Caco-2 (cell line): ENCODE measurements around the gene SRBD1. TPM values are rescaled to one million over a fixed set of nuclear protein-coding genes. Genes with fewer than 3 reads are reported as not detected.

Experiments used
- BruUV-seq: library from RNA; stranded (reverse); fragments of 400-500 nt; replicated peaks from 2 replicates; lab custom pipeline; 2021; lab: Mats Ljungman, UMichigan
- CTCF ChIA-PET: fragments of 300-600 bp; sonication (Branson Sonifier 250); formaldehyde crosslinking; loops from one replicate; lab custom pipeline; 2022; ENCODE audit warnings: antibody characterized with exemption; lab: Charles Lee
- POLR2A ChIA-PET: fragments of 300-600 bp; sonication (Branson Sonifier 250); formaldehyde crosslinking; loops from one replicate; lab custom pipeline; 2022; ENCODE audit warnings: antibody characterized with exemption; lab: Charles Lee
- DNase-seq, 2 experiments: peaks; one replicate each; pipeline versions ENCODE4 v3.0.0 to v3.0.0-alpha.2; 2020 to 2022
- H3K27me3 ChIP-seq: replicated peaks from 2 replicates; pipeline ENCODE4 v1.6.0; 2011; ENCODE audit warnings: low read length; ENCODE audit not compliant: control insufficient read depth, insufficient read depth
- H3K36me3 ChIP-seq: 2 replicates; pipeline ENCODE4 v1.5.1; 2011; ENCODE audit warnings: low read length; ENCODE audit not compliant: control insufficient read depth, insufficient read depth
- H3K4me1 ChIP-seq: fragments of 250-450 bp; sonication (Bioruptor Pico); 2 replicates; pipeline ENCODE4 v1.5.1; 2020; ENCODE audit warnings: mild to moderate bottlenecking
- H3K4me3 ChIP-seq: 2 replicates; pipeline ENCODE4 v1.5.1; 2011; ENCODE audit warnings: low read depth, mild to moderate bottlenecking, control low read depth, low read length
- H3K9me3 ChIP-seq: fragments of 250-450 bp; sonication (Bioruptor Pico); 2 replicates; pipeline ENCODE4 v1.5.1; 2020; ENCODE audit warnings: mild to moderate bottlenecking, moderate library complexity
- H3K27ac Mint-ChIP-seq: one replicate; pipeline ENCODE4 v1.8.0; 2022; ENCODE audit warnings: mixed read lengths; ENCODE audit not compliant: unreplicated experiment
- H3K27me3 Mint-ChIP-seq: one replicate; pipeline ENCODE4 v1.8.0; 2022; ENCODE audit warnings: mixed read lengths; ENCODE audit not compliant: insufficient read depth, unreplicated experiment
- H3K36me3 Mint-ChIP-seq: one replicate; pipeline ENCODE4 v1.8.0; 2022; ENCODE audit warnings: mild to moderate bottlenecking, mixed read lengths; ENCODE audit not compliant: insufficient read depth, unreplicated experiment
- H3K4me1 Mint-ChIP-seq: one replicate; pipeline ENCODE4 v1.8.0; 2022; ENCODE audit warnings: low read depth, mixed read lengths; ENCODE audit not compliant: unreplicated experiment
- H3K4me3 Mint-ChIP-seq: one replicate; pipeline ENCODE4 v1.8.0; 2022; ENCODE audit warnings: mild to moderate bottlenecking, moderate library complexity, mixed read lengths; ENCODE audit not compliant: unreplicated experiment
- H3K9me3 Mint-ChIP-seq: one replicate; pipeline ENCODE4 v1.8.0; 2022; ENCODE audit warnings: mixed read lengths; ENCODE audit not compliant: unreplicated experiment
- CTCF ChIP-seq, 2 experiments: fragments of 200-600 bp in 1 of 2; IDR thresholded peaks; 1 replicate in 1 of 2; 2 replicates in 1 of 2; pipeline versions ENCODE4 v1.5.1 to v1.8.0; 2011 to 2022; ENCODE audit warnings: antibody characterized with exemption in 1 of 2, control low read depth in 1 of 2, inconsistent platforms in 1 of 2, low read depth in 1 of 2, low read length in 1 of 2, mild to moderate bottlenecking in 1 of 2, moderate library complexity in 1 of 2; ENCODE audit not compliant: insufficient read depth in 1 of 2, severe bottlenecking in 1 of 2, unreplicated experiment in 1 of 2
- intact Hi-C: fragments of 100-400 bp; cut with micrococcal nuclease; formaldehyde crosslinking; loops from one replicate; pipeline ENCODE4 v1.10.0; 2022; ENCODE audit not compliant: unreplicated experiment
- total RNA-seq: library from RNA; stranded (reverse); gene quantifications from 2 replicates; pipeline ENCODE4 v1.2.3, GENCODE V29; 2022

The SRBD1 gene
- total RNA-seq, 1 experiment from 2014 or later: 15.8 TPM

- ChIA-PET POLR2A (no interaction called here), CTCF (no interaction called here)
- Histone ChIP-seq H3K4me1 (peaks cover 21% of the 10 kb centered on the region), H3K27me3 (no peaks in the 10 kb centered on the region), H3K4me3 (no peak overlapping the region), H3K9me3 (no peaks in the 10 kb centered on the region), H3K36me3 (no peaks in the 10 kb centered on the region)
- peaks cover 11% of the 10 kb centered on the region for H3K4me1 Mint-ChIP-seq
- TF ChIP-seq CTCF (IDR thresholded peaks at IDR 0.05; ENCODE audit: insufficient read depth in 1 of 2, low read depth in 1 of 2, low read length in 1 of 2, severe bottlenecking in 1 of 2, unreplicated experiment in 1 of 2): no peak
- no peak overlapping the region for H3K27ac Mint-ChIP-seq
- no TSS peak for BruUV-seq
- intact Hi-C loops: no loop called here
- no peak for DNase-seq
- no peaks in the 10 kb centered on the region for H3K36me3 Mint-ChIP-seq
- no peak overlapping the region for H3K4me3 Mint-ChIP-seq
- H3K27me3 Mint-ChIP-seq: no peaks in the 10 kb centered on the region
- H3K9me3 Mint-ChIP-seq: no peaks in the 10 kb centered on the region
Measured at GRCh38 chr2:45443012-45443411, 168.1 kb downstream of the SRBD1 start.

GRCh38 chr2:45442026-45442425, 169.0 kb downstream of the SRBD1 start:
- no peaks in the 10 kb centered on the region for H3K36me3 Mint-ChIP-seq
- Histone ChIP-seq H3K27me3 (no peaks in the 10 kb centered on the region), H3K4me3 (no peak overlapping the region), H3K4me1 (peaks cover 21% of the 10 kb centered on the region), H3K36me3 (no peaks in the 10 kb centered on the region), H3K9me3 (no peaks in the 10 kb centered on the region)
- H3K4me1 Mint-ChIP-seq: peaks cover 11% of the 10 kb centered on the region
- no TSS peak for BruUV-seq
- no peak for DNase-seq
- H3K4me3 Mint-ChIP-seq: no peak overlapping the region
- H3K27ac Mint-ChIP-seq: no peak overlapping the region
- H3K9me3 Mint-ChIP-seq: no peaks in the 10 kb centered on the region
- CTCF ChIA-PET: no interaction called here
- no peaks in the 10 kb centered on the region for H3K27me3 Mint-ChIP-seq
- intact Hi-C loops: no loop called here
- POLR2A ChIA-PET: no interaction called here
- no peak for TF ChIP-seq CTCF (IDR thresholded peaks at IDR 0.05; ENCODE audit: insufficient read depth in 1 of 2, low read depth in 1 of 2, low read length in 1 of 2, severe bottlenecking in 1 of 2, unreplicated experiment in 1 of 2)

- intact Hi-C loops: loop anchor here (2.0 kb wide), 1 partner anchor 461 kb away; no protein-coding TSS in a partner anchor
- no peaks in the 10 kb centered on the region for H3K36me3 Mint-ChIP-seq
- no peak for TF ChIP-seq CTCF (IDR thresholded peaks at IDR 0.05; ENCODE audit: insufficient read depth in 1 of 2, low read depth in 1 of 2, low read length in 1 of 2, severe bottlenecking in 1 of 2, unreplicated experiment in 1 of 2)
- no peak overlapping the region for H3K27ac Mint-ChIP-seq
- ChIA-PET POLR2A (no interaction called here), CTCF (no interaction called here)
- DNase-seq: no peak
- H3K4me3 Mint-ChIP-seq: no peak overlapping the region
- BruUV-seq: no TSS peak
- Histone ChIP-seq H3K4me1 (peaks cover 21% of the 10 kb centered on the region), H3K4me3 (no peak overlapping the region), H3K9me3 (no peaks in the 10 kb centered on the region), H3K36me3 (no peaks in the 10 kb centered on the region), H3K27me3 (no peaks in the 10 kb centered on the region)
- H3K9me3 Mint-ChIP-seq: no peaks in the 10 kb centered on the region
- no peaks in the 10 kb centered on the region for H3K27me3 Mint-ChIP-seq
- peaks cover 11% of the 10 kb centered on the region for H3K4me1 Mint-ChIP-seq
Measured at GRCh38 chr2:45441571-45441970, 169.5 kb downstream of the SRBD1 start.
